Glomerular visceral epithelial cell (primary cell): Measurements from ENCODE around the gene FBXW9.
"Not testable (repeated sequence)": the region's sequence is repeated elsewhere in the genome, so short reads cannot be mapped to it uniquely, and the experiment has no call there.

Experiments used
- DNase-seq: peaks from one replicate; pipeline ENCODE4 v3.0.0-alpha.2; 2016; ENCODE audit errors: extremely low spot score

FBXW9 gene

DNA sequence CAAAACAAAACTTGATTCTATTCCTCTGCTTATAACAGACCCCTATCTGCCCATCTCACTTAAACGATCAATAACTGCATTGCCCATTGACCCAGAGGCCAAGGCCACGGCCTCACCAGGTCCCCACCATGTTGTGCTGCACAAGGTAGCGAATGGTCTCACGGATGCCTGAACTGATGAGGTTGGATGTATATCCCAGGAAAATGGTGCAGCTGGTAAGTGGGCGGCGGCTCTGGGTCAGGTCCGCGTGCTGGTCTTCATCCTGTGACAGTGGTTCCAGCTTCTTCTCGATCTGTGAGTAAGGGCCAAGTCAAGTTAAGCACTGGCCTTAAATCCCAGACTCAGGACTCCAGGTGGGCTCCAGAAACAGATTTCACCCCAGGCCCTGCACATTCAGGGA is 16.4 kb downstream of the FBXW9 start:
- DNase-seq = no peak

DNA sequence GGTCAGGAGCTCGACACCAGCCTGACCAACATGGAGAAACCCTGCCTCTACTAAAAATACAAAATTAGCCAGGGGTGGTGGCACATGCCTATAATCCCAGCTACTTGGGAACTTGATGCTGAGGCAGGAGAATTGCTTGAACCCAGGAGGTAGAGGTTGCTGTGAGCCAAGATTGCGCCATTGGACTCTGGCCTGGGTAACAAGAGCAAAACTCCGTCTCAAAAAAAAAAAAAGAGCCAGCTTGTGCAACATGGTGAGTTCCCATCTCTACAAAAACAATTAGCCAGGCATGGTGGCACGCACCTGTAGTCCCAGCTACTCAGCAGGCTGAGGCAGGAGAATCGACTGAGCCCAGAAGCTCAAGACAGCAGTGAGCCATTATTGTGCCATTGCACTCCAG is 18.4 kb downstream of the FBXW9 start:
- DNase-seq = not testable (repeated sequence)

DNA sequence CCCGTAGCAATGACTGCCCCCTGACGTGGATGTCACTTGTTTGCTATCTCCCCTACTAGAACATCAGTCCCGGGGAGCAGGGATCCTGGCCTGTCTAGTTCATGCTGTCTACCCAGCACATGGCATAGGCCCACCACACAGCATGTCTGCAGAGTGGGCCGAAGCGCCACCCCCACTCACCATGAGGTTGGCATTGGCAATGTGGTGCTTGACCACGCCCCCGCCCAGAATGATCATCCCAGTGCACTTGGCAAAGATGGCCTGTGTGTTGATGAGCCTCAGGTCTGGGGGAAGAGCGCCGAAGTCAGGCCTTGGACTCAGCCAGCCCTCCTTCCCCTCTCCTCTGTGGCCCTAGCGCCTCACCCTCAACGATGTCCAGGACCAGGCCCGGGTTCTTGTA is 19.5 kb downstream of the FBXW9 start:
- no peak for DNase-seq

DNA sequence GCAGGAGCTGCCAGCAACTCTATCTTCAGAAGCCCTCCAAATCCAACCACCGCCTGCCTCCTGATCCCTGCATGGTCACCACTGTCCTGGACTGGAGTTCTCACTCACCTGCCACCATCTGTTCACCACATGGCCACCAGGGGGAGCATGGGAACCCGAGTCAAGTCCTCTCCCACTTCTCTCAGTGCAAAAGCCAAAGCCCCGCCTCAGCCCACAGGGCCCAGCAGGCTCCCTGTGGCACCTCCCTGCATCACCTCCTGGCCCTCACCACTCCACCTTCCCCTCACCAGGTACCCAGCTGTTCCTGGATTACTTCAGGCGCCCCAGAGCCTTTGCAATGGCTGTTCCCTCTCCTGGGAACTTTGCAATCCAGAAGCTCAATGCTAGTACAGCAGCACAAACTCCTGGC is 20.0 kb downstream of the FBXW9 start:
- peak; percentile 85 for DNase-seq

DNA sequence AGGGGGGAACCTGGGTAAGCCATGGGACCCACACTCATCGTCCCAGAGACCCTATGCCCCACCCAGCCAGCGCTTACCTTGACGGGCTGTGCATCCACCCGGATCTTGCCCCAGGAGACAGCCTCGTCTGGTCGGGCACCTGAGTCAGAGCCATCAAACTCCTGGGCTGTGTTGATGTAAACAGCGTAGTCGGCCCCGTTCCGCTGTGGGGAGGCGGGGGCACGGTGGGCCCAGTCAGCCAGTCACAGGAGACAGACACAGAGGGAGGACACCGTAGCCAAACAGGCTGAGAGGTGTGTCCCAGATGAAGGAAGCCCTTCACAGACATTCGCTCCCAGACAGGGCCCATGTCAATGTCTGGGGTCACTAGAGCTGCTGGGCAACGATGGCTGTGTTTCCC is 20.5 kb downstream of the FBXW9 start:
- no peak for DNase-seq

DNA sequence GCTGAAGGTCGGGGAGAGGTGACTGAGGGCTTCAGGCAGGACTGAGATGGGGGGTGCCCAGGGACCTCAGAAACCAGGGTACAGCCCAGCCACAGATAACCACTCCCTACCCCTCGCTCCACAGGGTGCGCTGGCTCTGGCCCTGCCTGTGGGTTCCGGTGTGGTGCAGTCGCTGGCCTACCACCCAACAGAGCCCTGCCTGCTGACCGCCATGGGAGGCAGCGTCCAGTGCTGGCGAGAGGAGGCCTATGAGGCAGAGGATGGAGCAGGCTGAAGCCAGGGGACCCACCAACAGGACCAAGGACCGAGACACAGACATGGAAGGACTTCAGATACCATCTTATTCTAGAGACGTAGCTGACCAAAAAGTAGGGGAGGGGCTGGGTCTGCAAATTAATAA is 21.0 kb downstream of the FBXW9 start:
- no peak for DNase-seq

DNA sequence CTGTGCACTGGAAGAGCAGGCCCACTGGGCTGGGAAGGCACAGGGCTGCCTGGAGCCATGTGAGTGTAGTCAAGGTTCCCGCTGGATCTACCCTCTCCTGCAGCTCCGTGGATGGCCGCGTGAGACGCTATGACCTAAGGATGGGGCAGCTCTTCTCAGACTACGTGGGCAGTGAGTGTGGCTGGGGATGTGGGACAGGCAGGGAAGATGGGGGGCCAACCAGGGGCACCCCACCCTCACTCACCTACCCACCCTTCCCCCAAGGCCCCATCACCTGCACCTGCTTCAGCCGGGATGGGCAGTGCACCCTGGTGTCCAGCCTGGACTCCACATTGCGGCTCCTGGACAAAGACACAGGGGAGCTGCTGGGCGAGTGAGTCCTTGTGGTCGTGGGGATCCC is 23.7 kb downstream of the FBXW9 start:
- DNase-seq = no peak

DNA sequence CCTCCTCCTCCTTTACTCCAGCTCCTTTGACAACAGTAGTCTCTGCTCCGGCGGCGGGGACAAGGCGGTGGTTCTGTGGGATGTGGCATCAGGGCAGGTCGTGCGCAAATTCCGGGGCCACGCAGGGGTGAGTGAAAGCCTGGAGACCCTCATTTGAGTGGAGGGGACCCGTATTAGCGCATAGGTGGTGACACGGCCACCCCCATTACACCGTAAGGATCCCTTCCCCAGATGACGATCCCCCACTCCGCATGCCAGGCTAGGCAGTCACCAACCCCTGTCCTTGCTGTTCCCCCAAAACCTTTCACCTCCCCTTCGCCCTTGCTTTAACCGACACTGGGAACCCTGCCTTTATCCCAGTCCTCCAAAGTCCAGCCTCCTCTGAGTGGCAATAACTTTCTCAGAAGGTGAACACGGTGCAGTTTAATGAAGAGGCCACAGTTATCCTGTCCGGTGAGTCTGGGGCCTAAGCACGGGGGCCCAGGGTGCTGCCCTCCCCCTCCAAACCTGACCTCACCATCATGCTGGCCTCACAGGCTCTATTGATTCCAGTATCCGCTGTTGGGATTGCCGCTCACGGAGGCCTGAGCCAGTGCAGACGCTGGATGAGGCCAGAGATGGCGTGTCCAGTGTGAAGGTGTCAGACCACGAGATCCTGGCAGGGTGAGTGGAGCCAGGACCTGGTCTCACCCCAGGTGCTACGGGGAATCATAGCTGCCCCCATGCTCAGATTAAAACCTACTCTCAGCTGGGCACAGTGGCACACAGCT is 26.1 kb downstream of the FBXW9 start:
- no peak for DNase-seq

DNA sequence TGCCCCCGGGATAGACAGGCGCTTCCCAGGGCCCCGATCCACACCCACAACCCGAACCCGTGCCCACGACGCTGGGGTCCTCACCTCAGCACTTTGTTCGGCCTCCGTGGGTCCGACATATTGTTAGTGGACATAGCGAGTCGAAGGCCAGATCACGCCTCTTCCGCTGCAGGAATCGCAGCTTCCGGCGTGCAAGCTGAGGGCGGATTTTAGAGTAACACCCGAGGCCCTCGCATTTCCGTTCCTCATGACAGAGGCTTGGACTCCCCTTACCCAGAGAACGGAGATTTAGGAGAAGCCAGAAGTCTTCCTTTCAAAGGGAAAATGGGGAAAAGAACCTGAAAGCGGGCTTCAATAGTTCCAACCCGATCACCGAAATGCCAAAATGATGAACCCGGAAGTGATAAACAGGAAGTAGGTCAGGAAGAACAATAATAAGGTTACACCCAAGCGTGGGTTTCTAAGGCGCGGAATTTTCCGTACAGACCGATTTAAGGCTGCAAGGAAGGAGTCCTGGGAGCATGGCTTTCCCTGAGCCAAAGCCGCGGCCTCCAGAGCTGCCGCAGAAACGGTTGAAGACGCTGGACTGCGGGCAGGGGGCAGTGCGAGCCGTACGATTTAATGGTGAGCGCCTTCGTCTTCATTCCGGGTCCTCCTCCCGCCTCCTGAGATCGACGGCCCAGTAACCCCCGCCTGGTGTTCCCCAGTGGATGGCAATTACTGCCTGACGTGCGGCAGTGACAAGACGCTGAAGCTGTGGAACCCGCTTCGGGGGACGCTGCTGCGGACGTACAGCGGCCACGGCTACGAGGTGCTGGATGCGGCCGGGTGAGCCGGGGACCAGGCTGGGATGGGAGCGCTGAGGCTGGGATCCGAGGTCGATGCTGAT is 26.9 kb downstream of the FBXW9 start:
- DNase-seq = peak; percentile 79

DNA sequence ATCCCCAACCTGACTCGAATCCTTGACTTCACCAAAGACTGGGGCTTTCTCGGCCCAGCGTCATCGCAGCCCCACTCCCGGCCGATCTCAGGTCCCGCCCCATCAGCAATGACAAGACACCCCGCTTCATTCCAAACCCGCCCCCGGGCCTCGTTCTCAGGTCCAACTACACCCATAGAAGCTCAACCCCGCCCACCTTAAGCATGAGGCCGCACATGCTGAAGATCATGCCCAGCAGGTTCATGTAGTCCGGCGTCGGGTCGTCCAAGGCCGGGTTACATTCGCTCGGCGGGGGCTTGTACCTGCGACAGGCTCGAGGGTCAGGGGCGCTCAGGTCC is 27.5 kb downstream of the FBXW9 start:
- peak; percentile 62 for DNase-seq

DNA sequence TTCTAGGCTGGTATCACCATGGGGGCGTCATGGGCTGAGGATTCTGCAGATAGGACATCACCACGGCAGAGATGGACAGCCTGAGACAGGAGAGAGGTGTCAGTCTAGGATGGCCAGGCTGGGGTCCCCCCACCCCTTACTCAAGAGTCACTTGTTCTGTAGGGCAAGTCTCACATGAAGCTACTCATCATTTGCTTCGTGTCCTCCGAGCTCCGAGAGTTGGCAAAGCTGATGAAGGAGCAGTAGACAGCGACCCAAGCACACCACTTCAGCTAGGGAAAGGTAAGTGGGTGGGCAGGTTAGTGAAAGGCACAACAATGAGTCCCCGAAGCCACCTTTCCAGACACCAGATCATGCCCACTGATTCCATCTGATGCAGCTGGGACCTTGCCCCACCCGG is 28.1 kb downstream of the FBXW9 start:
- no peak for DNase-seq

DNA sequence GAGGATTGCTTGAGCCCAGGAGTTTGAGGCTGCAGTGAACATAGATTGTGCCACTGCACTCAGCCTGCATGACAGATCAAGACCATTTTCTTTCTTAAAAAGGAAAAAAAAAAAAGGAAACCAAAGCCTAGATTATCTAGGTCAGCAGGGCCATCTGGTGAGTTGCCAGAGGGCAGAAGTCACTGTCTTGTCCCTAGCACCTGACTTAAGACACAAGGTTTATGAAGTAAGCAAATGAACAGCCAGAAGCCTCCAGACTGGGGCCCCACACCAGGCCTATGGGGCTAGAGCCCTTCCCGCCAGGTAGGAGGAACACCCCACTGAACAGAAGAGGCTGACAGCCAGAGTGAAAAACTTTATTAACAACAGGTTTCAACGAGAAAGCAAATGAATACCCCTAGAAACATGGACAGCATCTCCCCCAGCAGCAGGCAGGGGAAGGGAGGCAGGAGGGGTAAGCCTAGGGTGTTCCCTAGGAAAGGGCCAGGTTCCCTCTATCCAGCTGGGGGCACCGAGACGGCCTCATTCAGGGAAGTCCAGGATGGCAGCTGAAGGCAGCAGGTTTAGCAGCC is 28.6 kb downstream of the FBXW9 start:
- no peak for DNase-seq

DNA sequence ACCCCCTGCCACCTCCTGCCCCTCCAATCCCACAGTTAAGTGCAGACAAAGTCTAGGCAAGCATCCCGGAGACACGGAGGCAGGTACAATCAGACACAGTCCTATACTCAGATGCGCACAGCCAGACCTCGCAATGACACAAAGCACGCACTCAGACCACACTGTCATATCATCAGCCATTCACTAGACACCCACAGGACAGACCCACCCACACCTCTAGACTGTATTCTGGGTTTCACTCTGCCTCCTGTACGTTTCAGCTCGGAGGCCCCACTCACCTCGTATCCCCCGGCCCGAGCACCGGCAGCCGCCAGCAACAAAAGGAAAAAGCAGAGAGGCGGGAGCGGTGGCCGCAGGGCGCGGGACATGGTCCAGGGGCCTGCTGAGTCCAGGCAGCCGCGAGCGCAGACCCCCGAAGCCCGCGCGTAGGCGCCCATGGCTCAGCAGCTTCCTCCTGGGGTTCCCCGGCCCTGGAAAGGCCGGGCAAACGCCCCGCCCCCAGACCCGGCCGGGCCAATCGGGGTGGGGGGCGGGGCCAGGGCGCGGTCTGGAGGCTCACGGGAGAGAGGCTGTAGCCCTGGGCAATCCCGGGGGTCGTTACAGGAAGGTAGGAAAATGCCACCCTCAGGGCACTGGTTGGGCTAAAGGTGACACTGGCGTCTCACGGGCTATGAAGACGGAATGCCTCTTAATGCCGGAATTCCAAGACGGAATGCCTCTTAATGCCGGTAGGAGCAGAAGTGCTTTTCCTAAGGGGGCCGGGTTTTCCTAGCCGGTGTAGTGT is 30.0 kb downstream of the FBXW9 start, which contains the start of the genes MAN2B1 and WDR83:
TSS of gene MAN2B1 (minus strand) at position 478 of the 784 bp plus-strand sequence. CDS start at position 437, 41 bp downstream.
TSS of gene WDR83 (plus strand) at position 543 of the 784 bp plus-strand sequence. CDS start 2,984 bp downstream, outside the sequence.
- peak; percentile 79 for DNase-seq

DNA sequence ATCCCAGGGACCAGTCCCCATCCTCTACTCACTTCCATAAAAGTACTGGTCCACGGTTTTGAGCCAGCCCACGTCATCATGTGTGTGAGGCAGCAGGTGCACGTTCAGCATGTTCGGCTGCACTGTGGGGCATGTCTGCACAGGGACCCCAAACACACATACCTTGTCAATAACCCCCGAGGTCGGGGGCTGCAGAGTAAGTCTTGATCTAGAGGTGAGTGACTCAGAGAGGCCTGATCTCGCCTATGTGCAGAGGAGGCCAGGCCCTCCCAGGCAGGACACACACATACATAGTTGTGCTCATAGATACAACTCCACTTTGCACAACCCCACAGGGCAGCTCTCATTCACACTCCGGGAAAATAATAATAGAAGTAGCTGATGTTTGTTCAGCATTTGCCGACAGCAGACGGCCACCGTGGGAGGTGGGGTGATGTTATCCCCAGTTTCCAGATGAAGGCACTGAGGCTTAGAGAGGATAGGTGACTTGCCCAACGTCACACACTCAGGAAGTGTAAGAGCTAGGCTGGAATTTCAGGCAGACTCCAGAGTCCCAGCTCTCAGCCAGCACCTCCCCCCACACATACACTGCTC is 30.7 kb downstream of the FBXW9 start:
- DNase-seq = no peak

DNA sequence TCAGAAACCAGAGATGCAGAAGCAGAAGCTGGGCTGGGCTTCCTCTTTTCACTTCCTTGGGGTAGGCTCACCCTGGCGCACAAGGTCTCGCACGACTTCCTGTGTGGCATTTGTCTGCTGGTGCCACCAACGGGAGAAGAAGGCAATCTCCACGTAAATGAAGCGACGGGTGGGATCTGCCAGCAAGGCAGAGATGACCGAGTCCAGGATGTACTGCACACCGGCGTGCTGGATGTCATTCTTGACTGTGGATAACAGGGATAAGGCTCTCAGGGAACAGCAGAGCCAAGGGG is 31.2 kb downstream of the FBXW9 start:
- no peak for DNase-seq

DNA sequence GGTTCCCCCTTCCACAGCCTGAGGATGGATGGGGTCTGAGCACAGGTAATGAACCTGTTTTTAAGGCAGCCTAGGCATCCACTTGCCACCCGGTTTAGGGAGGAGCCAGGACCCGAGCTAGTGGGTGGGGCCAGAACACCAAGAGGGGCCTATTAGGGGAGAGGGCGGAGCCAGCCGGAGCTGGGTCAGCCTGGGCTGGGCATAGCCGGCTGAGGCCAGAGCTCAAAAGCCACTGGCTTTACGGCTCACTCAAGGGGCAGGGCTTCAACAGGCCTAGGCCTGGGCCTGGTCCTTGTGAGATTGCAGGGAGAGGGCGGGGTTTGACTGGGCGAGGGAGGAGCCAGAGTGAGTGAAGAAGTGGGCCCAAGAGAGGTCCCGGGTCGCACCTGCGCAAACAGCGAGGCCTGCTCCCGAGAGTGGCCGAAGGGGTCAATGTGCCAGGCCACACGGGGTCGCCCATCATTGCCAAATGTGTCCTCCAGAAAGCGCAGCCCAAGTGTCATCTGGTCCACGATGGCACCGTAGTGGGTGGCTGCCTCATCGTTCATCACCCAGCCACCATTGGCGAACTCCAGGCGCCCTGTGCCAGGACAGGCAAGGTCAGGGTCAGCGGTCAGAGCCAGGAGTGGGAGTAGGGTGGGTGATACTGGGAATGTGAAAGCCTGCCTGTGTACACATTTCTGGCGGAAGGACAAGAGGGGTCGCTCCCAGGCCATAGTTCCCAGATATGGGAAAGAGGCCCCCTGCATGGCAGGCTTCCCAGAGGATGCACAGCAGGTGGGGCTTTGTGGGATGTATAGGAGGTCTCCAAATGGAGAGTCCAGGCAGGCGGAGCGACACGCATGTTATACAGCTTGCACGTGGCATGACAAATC is 31.8 kb downstream of the FBXW9 start:
- DNase-seq = no peak

DNA sequence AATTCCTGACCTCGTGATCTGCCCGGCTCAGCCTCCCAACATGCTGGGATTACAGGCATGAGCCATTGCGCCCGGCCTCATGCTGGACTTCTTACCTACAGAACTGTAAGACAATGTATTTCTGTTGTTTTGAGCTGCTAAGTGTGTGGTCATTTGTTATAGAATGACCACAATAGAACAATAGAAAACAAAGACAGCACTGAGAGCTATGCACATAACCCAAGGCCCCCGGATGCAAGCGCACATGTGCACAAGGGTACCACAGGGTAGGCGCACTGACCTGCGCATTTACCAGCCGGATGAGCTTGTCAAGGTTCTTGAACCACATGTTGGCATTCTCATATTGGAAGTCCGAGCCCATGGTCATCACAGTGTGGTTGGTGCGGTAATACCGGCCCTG is 35.5 kb downstream of the FBXW9 start:
- no peak for DNase-seq

DNA sequence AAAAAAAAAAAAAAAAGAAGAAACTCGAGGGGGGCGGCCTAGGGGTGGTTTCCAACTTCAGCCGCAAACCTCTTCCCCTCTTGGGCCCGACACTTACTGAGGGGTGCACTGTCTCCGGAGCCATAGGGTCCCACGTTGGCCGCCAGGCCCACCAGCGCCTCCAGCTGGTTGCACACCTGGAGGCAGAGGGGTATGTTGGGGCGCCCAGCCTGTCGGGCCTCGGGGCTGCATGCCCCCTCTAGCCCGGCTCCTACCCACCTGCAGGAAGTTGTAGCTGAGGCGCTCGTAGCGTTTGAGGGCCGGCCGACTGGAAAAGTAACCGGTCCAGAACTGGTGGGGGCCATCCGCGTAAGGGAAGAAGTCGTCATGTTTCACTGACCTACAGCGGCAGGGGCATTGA is 38.5 kb downstream of the FBXW9 start:
- DNase-seq = no peak

DNA sequence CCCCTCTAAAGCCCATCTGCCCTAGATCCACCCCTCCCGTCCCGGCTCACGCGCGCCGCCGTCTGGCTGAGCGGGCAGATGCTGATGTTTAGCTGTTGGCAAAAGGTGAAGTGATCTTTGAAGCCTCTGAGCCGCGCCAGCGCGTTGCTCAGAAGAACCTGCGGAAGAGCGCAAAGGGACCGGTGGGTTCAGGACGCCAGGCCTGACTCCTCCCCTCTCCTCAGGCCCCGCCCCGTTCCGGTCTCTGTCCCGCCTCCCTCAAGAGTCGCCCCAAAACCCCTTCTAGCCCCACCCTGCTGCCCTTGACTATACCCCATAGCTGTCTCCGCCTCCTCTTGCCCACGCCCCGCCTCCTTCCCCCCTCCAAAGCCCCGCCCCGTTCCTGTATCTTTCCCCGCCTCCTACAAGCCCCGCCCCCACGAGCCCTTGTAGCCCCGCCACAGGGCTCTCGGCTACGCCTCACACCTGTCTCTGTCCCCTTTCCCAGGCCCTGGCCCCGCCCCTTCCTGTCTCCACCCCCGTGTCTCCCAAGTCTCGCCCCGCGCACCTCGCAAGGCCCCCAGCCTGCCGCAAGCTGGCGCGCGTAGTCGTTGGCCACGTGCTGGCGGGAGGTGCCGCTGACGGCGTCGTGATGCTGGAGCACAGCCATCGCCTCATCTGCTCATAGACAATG is 39.4 kb downstream of the FBXW9 start:
- no peak for DNase-seq

DNA sequence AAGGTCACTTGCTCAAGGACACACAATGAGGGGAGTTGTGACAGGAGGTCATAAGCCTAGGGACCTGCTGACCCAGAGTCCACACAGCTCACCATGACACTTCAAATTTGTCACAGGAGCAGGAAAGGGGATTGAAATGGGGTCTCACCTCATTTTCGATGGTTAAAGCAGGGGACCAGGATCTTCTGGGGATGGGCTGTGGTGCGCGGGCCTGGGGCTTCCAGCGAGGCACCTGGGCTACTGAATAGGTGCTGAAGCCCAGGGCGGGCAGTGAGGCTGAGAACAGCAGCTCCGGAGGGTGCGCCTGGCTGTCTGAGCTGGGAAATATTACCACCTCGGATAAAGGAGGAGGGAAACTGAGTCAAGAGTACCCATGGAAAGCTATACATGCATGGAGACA is 40.9 kb downstream of the FBXW9 start:
- no peak for DNase-seq
